ENCODE measurements around the gene TSPAN9.

TSPAN9 gene

DNA sequence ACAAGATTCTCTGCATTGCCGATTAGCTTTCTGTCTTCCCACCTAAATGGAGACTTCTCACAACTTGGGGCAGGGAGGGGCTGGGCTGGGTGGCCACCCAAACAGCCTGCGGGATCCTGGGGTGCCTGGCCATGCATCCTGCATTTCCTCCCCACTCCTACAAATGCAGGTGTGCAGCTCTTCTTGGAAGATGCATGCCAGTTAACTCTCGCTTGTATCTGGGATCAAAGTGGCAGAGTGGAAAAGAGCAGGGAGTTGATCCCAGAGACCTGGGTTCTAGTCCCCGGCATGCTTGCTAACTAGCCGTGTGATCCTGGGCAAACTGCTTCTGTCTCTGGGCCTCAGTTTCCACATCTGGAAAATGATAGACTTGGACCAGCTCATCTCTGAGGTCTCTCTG lies 136.6 kb downstream of the TSPAN9 start:
- DNase-seq, result no peak

DNA sequence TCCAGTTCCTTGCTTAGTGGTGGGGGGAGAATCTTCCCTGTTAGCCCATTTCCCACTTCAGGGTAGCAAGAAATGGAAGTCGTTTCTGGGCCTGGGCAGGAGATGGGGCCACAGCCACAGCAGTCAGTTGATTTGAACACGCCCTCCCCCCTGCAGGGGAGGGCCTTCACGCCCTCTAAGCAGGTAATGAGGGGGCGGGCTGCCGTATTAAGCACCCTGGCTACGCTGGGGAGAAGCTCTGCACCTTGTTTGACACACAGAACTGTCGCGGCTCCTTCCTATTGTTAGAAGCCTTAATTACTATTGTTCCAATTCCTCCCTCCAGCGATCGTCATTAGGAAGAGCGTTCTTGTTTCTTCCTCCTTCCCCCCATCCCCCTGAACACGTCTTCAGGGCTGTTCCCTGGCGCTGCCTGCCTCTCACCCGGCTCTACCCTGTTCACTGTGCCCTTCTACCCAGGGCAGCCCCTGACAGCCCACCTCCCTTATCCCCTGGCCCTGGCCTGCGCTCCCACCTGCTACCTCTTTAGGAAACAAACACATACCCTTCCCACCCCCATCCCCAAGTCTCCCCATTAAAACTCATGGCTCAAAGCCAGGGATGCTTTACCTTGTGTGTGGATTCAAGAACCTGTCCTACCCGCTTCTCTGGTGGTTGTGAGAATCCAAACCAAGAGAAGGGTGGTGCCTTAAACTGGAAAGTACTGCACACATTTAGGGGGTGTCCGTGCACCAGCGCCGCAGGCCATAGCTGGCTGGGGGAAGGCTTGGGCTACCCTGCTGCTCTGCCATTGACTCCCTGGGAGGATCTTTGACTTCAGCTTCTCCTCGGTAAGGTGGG lies 137.6 kb downstream of the TSPAN9 start:
- no peak for DNase-seq

DNA sequence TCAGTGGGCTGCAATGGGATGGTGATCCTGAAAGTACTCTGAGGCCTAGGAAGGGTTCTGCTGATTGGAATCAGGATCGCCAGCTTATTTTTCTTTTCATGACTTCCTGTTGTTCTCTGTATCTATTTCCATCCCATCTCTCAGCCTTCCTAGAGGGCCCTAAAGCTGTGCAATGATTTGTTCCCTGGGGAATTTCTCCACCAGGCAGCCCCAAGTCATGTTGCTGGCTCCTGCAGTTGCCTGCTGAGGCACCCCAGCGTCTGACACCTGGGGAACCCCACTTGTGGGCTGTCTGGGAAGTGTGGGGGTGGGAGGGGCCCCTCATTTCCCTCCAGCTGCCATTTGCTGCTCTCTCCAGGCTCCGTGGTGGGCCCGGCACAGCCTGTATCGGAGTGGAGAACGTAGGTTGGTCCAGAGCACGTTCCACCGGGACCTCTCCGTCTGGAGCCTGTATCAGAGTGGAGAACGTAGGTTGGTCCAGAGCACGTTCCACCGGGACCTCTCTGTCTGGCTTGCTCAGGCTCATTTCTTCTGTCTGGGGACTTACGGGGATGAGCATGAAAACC lies 138.3 kb downstream of the TSPAN9 start:
- DNase-seq, result no peak

DNA sequence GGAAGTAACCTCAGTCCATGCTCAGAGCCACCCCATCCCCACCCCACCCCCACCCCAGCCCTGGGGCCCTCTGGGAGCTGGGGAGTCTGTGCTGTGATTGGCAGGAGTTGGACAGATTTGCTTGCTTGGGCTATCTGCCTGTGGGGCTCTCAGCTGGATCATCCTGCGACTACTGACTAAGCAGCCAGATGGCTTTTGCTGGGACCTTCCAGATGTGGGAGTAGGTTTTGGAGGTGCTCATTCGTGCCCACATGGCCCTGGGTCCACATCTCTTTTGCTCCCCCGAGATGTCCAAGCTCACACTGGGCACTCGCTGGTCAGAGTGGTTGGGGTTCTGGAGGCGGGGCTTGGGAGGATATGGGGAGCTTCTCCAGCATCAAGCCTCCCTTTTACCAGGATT lies 138.9 kb downstream of the TSPAN9 start:
- no peak for DNase-seq

DNA sequence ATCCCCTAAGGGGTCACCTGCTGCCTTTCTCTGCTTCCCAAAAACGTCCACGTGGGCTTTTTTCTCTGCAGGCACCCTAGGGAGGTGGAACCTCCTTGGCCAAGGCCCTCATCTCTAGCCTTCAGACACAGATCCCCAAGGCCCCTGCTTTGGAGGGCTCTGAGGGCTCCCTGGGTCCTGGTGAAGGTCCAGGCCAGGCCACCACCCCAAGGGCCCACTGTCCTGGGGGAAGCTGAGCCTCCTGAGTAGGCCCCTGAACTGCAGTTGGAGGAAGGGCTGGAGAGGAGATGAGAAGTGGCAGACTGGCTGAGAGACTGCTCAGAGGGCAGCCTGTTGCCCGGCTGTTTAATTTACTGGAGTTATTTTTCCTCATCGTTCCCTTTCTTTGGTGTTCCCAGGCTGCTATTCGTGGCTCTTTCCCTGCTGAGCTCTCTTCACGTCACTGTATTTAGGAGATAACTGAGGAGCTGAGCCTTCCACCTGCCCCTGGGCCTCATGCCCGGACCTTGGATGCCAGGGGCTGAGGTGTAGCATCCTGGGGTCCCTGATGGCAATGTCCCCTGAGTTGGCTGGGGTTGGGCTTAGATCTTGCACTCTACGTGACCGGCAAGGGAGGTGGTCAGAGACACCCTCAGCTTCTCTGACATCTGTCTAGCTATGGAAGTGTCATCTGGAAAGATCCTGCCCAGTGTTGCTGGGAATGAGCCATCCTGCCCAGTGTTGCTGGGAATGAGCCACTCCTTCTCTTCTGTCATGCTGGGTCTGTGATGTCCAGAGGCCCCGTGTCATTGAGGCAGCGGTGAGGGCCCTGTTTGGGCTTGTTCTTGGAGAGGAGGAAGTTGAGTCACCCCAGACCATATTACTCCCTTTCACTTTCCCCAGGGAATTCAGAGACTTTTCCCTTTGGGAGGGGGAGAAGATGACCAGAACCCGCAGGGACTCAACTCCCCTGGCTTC lies 139.8 kb downstream of the TSPAN9 start:
- DNase-seq, result no peak

DNA sequence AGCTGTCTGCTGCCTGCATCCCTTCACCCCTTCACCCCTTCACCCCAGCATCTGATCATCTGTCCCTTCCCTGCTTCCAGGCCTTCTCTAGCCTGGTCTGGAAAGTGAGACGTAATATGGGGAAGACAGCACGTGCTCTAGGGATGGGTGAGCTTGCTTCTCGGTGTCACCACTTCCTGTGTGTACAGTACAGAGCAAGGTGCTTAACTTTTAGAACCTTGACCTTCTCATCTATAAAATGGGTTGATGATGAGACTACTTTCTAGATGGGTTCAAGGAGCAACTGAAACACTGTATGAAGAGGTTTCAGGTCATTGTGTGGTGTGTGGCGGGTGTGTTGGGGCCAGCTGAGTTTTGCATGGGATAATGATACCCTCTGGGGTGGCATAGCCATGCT lies 140.5 kb downstream of the TSPAN9 start:
- DNase-seq, result no peak

DNA sequence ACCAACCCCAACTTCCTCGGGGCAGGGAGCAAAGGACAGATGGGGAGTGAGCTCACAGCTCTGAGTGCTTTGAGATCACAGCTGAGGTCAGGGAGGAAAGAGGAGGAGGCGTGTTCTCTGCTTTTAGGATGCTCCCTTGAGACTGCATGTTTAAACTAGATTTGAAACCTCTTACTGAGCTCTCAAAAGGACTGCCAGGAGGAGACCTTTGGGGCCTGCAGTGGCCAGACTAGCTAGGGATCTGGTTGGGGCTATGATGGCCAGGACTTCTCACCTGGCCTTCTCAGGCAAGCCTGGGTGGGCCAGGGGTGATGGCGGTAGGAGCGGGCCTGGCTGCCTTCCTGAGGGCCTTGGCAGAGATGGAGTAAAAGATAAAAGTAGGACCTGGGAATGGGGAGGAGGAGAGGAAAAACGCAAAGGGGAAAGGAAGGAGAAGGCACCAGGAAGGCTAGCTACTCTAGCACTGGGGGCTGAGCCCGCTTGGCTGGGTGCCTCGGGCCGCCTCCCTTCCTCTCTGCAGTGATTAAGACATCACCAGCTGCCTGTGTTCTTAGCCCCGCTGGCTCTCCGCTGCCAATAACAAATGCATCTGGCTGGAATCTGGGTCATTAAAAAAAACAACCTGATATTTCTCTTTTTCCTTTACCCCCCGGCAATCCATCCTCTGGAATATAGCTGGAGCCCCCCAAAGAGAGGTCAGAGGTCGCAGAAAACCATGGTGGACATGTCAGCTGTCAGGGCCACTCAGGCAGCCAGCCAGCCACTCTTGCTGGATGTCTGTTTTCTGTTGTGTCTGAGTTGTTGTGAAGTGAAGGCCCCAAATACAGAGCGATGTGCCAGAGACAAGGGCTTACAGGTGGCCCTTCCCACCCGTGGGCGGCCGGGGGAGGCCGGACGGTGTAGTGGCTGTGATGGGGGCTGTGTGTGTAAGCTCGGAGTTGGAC lies 141.3 kb downstream of the TSPAN9 start:
- peak; percentile 67 for DNase-seq

DNA sequence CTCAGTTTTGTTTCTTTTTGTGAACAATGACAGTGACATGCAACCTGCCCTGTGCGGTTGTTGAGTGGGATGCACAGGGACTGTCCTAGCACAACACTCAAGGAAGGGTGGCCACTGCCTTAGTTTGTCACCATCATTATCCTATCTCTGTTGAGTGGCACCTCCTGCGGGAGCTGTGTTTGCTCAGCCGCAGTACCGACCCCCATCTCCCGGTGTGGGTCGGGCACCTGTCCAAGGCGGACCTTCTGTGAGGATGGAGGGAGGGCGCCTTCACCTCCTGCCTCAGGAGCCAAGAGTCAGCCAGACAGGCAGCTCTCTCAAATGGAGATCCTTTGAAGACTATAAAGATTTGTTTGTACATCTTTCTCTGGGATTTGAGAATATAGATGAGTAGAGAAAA lies 142.1 kb downstream of the TSPAN9 start:
- DNase-seq, result no peak

DNA sequence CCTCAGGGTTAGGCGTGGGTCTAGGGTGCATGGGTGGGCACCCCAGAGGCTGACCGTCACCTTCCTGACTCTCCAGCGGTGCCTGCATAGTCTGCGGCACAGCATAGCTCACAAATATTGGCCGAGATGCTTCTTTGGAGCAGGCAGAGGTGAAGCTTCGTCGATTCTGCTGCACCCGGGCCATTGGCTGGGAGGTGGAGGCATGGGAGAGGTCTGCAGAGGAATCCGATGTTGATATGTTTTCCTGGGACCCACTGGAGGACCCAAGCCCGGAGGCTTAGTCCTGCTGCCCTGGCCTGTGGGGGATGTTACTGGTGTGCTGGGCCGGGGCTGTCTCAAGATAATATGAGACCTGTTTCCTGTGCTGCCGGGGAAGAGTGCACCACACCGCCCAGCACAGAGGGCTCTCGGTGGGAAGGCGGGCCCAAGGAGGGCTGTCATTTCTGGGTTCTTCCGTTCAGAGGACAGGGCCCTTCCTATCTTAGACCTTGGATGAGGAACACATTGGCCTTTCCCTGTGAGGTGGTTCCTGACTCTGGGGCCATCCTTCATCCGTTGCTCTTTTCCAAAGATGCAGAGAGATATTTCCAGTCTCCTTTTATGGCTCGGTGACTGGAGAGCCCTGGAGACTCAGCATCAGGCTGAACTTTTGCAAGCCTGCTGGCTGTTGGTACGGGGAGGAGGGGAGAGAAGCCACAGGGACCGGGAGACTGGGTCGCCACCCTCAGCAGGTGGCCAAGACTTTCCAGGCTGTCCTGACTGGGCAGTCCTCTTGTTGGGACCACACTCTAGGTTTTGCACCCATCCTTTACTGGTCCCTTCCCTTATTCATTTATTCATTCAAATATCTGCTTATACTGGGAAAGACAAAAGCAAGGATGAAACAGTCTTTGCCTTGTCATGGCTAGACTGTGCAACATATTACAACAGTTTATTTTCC lies 143.5 kb downstream of the TSPAN9 start:
- DNase-seq, result no peak

DNA sequence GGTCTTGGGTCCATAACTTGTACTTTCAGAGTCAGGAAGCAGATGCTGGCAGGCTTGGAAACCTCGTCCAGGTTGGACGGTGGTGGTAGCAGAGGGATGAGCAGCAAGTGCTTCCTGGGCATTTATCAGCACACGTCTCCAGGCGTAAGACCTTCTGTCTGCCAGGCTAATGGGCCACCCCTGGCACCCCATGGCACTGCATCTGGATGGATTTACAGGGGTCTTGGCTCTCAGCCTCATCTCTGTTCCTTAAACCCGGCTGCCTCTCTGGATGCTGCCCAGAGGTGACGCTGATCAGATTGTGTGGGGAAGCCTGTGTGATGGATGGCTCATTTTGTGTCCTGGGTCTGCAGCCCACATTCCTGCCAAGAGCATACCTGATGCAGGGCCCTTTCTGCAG lies 145.1 kb downstream of the TSPAN9 start:
- DNase-seq, result no peak

DNA sequence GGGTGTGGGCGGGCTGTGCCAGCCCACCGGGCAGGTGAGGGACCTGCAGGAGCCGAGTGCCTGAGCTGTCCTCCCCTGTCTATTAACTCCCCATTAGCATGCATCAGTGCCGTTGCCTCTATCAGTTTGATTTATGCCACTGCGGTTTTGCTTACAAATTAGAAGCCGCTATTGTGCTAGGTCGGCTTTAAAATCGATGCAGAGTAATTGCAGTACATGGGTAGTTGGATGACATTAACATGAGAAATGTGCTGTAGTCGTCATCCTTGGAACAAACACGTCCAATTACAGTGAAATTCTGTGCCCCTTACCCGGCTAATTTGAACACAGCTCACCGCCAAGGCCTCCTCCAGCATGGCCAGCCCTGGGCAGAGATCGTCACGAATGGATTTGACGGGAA lies 145.8 kb downstream of the TSPAN9 start:
- DNase-seq, result no peak

DNA sequence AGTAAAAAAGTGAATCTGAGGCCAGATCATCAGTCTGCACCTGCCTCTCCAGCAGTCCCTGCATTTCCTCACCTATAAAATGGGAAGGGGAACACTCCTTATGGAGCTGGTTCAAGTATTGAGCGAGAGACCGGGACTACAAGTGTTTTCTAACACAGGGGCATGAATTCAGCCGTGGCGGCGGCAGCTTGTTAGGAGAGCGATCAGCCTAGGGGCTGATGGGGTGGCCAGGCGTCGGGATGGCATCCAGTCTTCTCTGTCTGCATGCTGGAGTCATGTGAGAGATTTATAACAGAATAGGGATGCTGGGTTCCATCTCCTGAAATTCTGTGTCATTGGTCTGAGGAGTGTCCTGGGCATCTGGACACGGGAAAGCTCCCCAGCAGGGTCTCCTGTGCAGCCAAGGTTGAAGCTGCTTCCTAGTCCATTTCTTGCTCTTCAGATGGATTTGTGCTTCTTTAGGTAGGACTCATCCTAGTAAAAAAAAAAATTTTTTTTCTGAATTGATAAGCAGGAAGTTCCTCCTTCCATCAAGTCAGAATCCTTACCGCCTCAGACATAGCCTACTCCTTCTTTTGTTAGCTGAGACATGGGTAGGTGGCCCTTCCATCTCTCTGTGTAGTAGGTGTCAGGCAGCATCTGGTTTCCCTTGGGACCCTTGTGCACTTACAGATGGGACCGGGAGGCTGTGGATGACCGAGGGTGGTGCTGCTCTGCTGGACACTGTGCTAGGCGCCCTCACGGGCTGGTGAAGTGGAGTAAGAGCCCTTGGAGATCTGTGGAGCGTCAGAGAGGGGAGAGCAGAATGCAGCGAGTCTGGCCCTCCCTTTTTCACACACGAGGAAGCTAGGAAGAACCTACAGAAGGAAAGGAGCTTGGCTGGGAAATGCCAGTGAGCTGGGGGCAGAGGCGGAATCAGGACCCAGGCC lies 146.7 kb downstream of the TSPAN9 start:
- no peak for DNase-seq

DNA sequence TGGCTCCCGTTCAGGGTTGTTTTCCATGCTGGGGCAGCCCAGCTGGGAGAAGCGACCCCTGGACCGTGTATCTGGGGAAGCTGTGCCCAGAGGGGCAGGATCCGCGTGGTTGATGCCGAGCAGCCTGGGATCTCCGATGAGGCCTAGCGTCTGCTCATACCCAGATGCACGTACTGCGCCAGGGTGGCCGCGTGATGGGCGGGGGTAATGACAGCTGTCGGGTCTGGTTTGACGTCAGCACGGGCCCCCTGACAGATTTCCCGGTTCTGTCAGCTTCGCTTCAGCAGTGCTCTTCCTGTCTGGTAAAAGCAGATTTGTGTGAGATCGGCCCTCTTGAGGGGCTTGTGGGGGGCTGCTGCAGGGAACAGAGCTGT lies 147.3 kb downstream of the TSPAN9 start:
- DNase-seq, result peak; percentile 71

DNA sequence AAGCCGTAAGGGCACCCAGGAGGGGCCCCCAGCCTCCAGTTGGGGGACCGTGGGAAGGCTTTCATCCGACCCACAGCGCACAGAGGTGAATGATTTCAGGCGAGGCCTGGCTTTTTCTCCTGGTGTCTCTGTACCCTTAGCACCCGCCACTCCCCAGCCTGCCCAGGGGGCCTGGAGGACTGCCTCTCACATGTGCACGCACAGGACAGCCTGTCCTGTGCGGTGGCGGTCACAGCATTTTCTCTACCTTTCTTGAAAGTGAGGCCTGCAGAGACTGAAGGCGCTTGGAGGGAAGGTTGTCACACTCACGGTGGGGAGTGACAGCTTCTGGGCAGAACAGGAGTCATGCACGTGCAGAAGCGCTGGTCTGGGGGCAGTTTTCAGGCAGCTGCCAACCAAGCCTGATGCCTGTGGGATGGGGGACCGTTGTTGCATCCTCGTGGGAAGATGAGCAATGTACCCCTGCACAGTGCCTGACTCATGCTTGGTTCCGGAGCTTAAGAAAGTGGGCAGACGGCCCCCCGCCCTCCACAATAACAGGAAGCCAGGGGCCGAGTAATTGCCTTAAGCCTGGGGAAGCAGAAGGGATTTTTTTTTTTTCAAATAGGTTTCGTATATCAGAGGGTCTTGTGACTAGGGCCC lies 148.1 kb downstream of the TSPAN9 start:
- no peak for DNase-seq

DNA sequence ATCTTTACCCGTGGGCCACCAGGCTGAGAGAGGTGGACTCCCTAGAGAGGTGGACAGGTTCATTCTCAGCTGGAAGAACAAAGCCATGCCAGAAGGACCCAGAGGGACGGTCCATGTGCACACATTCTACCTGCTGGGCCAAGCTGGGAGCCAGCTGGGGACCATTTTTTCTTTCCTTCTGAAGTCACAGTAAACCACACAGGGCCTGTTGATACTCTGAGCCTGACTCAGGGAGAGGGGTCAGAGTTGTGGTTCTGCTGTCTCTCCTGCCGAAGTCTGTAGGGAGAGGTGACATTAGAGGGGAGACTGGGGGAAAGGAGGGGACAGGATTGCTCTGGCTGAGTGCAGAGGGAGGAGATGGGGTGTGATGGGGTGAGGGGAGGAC lies 148.6 kb downstream of the TSPAN9 start:
- DNase-seq, result no peak

DNA sequence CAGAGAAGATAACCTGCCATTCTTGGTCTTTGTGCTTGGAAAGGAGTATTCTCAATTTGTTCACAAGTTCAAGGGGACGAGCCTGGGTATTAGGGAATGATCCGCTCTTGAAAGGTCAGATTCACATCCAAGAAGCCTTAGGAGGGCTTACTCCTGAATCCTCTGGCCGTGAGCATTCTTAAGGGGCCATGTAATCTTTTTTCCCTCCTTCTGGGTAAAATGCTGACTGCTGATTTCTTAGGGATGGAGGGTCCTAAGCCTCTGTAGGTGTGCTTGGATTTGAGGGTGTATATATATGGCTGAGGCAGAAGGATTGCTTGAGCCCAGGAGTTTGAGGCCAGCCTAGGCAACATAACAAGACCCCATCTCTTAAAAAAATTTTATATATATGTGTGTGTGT lies 149.1 kb downstream of the TSPAN9 start:
- DNase-seq, result no peak

DNA sequence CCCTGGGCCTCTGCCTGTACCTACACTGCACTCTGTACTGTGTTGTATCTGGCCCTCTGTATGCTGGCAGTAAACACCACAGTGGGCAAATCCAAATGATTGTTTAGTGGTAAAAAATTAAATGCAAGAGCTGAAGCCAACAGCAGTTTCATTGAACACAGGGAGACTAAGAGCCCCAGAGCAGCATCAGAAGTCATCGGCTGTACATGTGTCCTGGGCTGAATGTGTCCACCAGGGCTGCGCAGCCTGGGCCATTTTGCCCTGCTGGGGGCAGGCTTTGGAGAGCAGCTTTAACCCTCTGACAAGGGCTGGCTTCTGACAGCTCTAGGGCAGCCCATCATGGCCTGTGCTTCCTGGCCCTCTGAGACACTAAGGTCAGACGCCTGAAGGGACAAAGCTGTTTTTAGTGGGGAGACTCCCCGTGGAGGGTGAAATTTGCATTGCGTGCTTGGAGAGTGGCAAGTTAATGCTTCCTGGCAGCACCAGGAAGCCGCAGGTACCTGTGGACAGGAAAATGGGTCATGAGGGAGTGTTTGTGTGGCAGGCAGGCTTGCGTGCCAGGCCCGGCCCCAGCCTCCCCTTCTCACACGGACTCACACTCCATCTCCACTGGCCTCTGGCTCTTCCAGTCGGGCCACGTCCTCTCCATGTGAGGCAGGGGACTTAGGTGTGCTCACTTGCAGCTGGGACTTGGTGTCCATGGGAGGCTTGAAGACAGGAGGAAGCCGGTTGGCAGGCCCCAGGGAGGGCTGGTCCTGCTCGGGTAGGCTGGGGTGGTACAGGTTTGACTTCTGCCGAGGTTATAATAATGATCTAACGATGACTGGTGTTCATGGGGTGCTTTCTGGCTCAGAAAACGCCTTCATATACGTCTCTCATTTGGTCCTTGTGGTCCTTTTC lies 150.1 kb downstream of the TSPAN9 start:
- no peak for DNase-seq

DNA sequence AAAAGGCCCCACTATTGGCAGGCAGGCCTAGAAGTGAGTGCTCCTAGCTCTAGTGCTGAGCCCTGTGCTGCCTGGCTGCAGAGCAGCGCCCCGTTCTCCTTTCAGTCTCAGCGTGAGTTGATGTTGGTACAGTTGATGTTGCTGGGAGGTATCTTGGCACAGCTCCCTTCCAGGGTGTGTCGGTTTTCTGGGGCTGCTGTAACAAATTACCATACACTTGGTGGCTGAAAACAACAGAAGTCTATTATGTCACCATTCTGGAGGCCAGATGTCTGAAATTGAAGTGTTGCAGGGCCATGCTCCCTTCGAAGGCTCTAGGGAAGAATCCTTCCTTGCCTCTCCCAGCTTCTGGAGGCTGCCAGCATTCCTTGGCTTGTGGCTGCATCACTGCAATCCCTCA lies 151.4 kb downstream of the TSPAN9 start:
- no peak for DNase-seq

DNA sequence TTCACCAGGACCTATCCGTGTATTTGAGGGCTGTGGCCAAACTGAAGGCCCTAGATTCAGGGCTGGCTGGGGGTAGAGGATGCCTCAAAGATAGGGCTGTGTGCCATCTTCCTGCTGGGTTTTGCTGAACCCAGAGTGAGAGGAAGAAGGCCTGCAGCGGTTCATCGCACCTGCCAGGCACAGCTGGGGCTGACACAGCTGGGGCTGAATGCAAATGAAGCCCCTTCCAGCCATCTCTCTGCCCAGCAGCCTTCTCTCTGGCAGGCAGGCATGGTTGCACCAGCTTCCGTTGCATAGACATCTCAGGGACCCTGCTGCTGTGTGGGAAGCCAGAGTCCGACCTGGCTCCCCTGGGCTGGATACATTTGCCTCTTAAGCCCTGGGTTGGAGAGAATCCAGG lies 152.4 kb downstream of the TSPAN9 start:
- no peak for DNase-seq
